ENCODE results near the gene WWC1. TPM values are rescaled to one million over a fixed set of nuclear protein-coding genes. Genes with fewer than 3 reads are reported as not detected.

The WWC1 gene
- total and polyA plus RNA-seq, 4 donors, result 12.9 to 47.1 (median 29.4) TPM

GRCh38 chr5:168354397-168354796 lies 63.0 kb downstream of the WWC1 start:
- peaks cover 16% of the 10 kb centered on the region for H3K4me1 ChIP-seq (ENCODE audit: control insufficient read depth, insufficient read depth, low read length)
- DNase-seq (ENCODE audit: low read depth in 4 of 6, low spot score in 6 of 6), result no peak
- no peak overlapping the region for H3K4me3 ChIP-seq (ENCODE audit: low read depth, low read length)
- WGBS (ENCODE audit: insufficient coverage), result 93% methylated on average over 2 of the region's 2 CpGs
- no peaks in the 10 kb centered on the region for H3K9me3 ChIP-seq (ENCODE audit: control insufficient read depth, insufficient read depth, low read length)
- H3K36me3 ChIP-seq (ENCODE audit: control insufficient read depth, insufficient read depth, low read length), result no peaks in the 10 kb centered on the region
- no peaks in the 10 kb centered on the region for H3K27me3 ChIP-seq (ENCODE audit: control insufficient read depth, insufficient read depth, low read length)
- no peak overlapping the region for H3K27ac ChIP-seq (ENCODE audit: low read depth, low read length)

GRCh38 chr5:168356171-168356570 lies 64.7 kb downstream of the WWC1 start:
- DNase-seq (ENCODE audit: low read depth in 4 of 6, low spot score in 6 of 6), result no peak
- no peaks in the 10 kb centered on the region for H3K36me3 ChIP-seq (ENCODE audit: control insufficient read depth, insufficient read depth, low read length)
- H3K27me3 ChIP-seq (ENCODE audit: control insufficient read depth, insufficient read depth, low read length), result no peaks in the 10 kb centered on the region
- H3K9me3 ChIP-seq (ENCODE audit: control insufficient read depth, insufficient read depth, low read length), result no peaks in the 10 kb centered on the region
- H3K4me3 ChIP-seq (ENCODE audit: low read depth, low read length), result no peak overlapping the region
- peaks cover 16% of the 10 kb centered on the region for H3K4me1 ChIP-seq (ENCODE audit: control insufficient read depth, insufficient read depth, low read length)
- 97% methylated on average over 10 of the region's 13 CpGs for WGBS (ENCODE audit: insufficient coverage)
- no peak overlapping the region for H3K27ac ChIP-seq (ENCODE audit: low read depth, low read length)

GRCh38 chr5:168356592-168356991 lies 65.1 kb downstream of the WWC1 start:
- peaks cover 16% of the 10 kb centered on the region for H3K4me1 ChIP-seq (ENCODE audit: control insufficient read depth, insufficient read depth, low read length)
- no peak overlapping the region for H3K4me3 ChIP-seq (ENCODE audit: low read depth, low read length)
- no peaks in the 10 kb centered on the region for H3K27me3 ChIP-seq (ENCODE audit: control insufficient read depth, insufficient read depth, low read length)
- no peaks in the 10 kb centered on the region for H3K9me3 ChIP-seq (ENCODE audit: control insufficient read depth, insufficient read depth, low read length)
- no peak overlapping the region for H3K27ac ChIP-seq (ENCODE audit: low read depth, low read length)
- WGBS (ENCODE audit: insufficient coverage), result 67% methylated on average over 4 of the region's 4 CpGs
- DNase-seq (ENCODE audit: low read depth in 4 of 6, low spot score in 6 of 6), result no peak
- no peaks in the 10 kb centered on the region for H3K36me3 ChIP-seq (ENCODE audit: control insufficient read depth, insufficient read depth, low read length)

- H3K27me3 ChIP-seq (ENCODE audit: control insufficient read depth, insufficient read depth, low read length), result no peaks in the 10 kb centered on the region
- WGBS (ENCODE audit: insufficient coverage), result 66% methylated on average over 3 of the region's 3 CpGs
- DNase-seq (ENCODE audit: low read depth in 4 of 6, low spot score in 6 of 6), result no peak
- H3K4me3 ChIP-seq (ENCODE audit: low read depth, low read length), result no peak overlapping the region
- no peak overlapping the region for H3K27ac ChIP-seq (ENCODE audit: low read depth, low read length)
- H3K9me3 ChIP-seq (ENCODE audit: control insufficient read depth, insufficient read depth, low read length), result no peaks in the 10 kb centered on the region
- peaks cover 16% of the 10 kb centered on the region for H3K4me1 ChIP-seq (ENCODE audit: control insufficient read depth, insufficient read depth, low read length)
- no peaks in the 10 kb centered on the region for H3K36me3 ChIP-seq (ENCODE audit: control insufficient read depth, insufficient read depth, low read length)
These were observed 66.4 kb downstream of the WWC1 start for GRCh38 chr5:168357876-168358275.

- H3K27ac ChIP-seq (ENCODE audit: low read depth, low read length), result no peak overlapping the region
- 83% methylated on average over 2 of the region's 2 CpGs for WGBS (ENCODE audit: insufficient coverage)
- no peak overlapping the region for H3K4me3 ChIP-seq (ENCODE audit: low read depth, low read length)
- H3K27me3 ChIP-seq (ENCODE audit: control insufficient read depth, insufficient read depth, low read length), result no peaks in the 10 kb centered on the region
- no peaks in the 10 kb centered on the region for H3K9me3 ChIP-seq (ENCODE audit: control insufficient read depth, insufficient read depth, low read length)
- peaks cover 18% of the 10 kb centered on the region for H3K4me1 ChIP-seq (ENCODE audit: control insufficient read depth, insufficient read depth, low read length)
- no peaks in the 10 kb centered on the region for H3K36me3 ChIP-seq (ENCODE audit: control insufficient read depth, insufficient read depth, low read length)
- DNase-seq (ENCODE audit: low read depth in 4 of 6, low spot score in 6 of 6), result no peak
These were observed 68.5 kb downstream of the WWC1 start for GRCh38 chr5:168359820-168360460.

- Histone ChIP-seq H3K4me3 (ENCODE audit: low read depth, low read length) (no peak overlapping the region), H3K27me3 (ENCODE audit: control insufficient read depth, insufficient read depth, low read length) (no peaks in the 10 kb centered on the region), H3K27ac (ENCODE audit: low read depth, low read length) (no peak overlapping the region), H3K36me3 (ENCODE audit: control insufficient read depth, insufficient read depth, low read length) (no peaks in the 10 kb centered on the region), H3K4me1 (ENCODE audit: control insufficient read depth, insufficient read depth, low read length) (peaks cover 26% of the 10 kb centered on the region), H3K9me3 (ENCODE audit: control insufficient read depth, insufficient read depth, low read length) (no peaks in the 10 kb centered on the region)
- 94% methylated on average over 3 of the region's 3 CpGs for WGBS (ENCODE audit: insufficient coverage)
- DNase-seq (ENCODE audit: low read depth in 4 of 6, low spot score in 6 of 6), result no peak
These were observed 69.3 kb downstream of the WWC1 start for GRCh38 chr5:168360521-168361285.

GRCh38 chr5:168362097-168362885 lies 70.8 kb downstream of the WWC1 start:
- DNase-seq (ENCODE audit: low read depth in 4 of 6, low spot score in 6 of 6), result no peak
- H3K36me3 ChIP-seq (ENCODE audit: control insufficient read depth, insufficient read depth, low read length), result no peaks in the 10 kb centered on the region
- no peaks in the 10 kb centered on the region for H3K27me3 ChIP-seq (ENCODE audit: control insufficient read depth, insufficient read depth, low read length)
- H3K4me1 ChIP-seq (ENCODE audit: control insufficient read depth, insufficient read depth, low read length), result peaks cover 28% of the 10 kb centered on the region
- H3K9me3 ChIP-seq (ENCODE audit: control insufficient read depth, insufficient read depth, low read length), result no peaks in the 10 kb centered on the region
- H3K27ac ChIP-seq (ENCODE audit: low read depth, low read length), result no peak overlapping the region
- H3K4me3 ChIP-seq (ENCODE audit: low read depth, low read length), result no peak overlapping the region
- no CpG with 5 or more reads among the region's 3 CpGs for WGBS (ENCODE audit: insufficient coverage)

GRCh38 chr5:168364151-168364661 lies 72.8 kb downstream of the WWC1 start:
- Histone ChIP-seq H3K4me3 (ENCODE audit: low read depth, low read length) (no peak overlapping the region), H3K4me1 (ENCODE audit: control insufficient read depth, insufficient read depth, low read length) (peaks cover 21% of the 10 kb centered on the region), H3K36me3 (ENCODE audit: control insufficient read depth, insufficient read depth, low read length) (no peaks in the 10 kb centered on the region), H3K9me3 (ENCODE audit: control insufficient read depth, insufficient read depth, low read length) (no peaks in the 10 kb centered on the region), H3K27ac (ENCODE audit: low read depth, low read length) (no peak overlapping the region), H3K27me3 (ENCODE audit: control insufficient read depth, insufficient read depth, low read length) (no peaks in the 10 kb centered on the region)
- DNase-seq (ENCODE audit: low read depth in 4 of 6, low spot score in 6 of 6), result no peak
- WGBS (ENCODE audit: insufficient coverage), result 93% methylated on average over 7 of the region's 11 CpGs

GRCh38 chr5:168364750-168365550 lies 73.5 kb downstream of the WWC1 start:
- peak in 2 of 6 donors; percentile 69 to 71 for DNase-seq (ENCODE audit: low read depth in 4 of 6, low spot score in 6 of 6)
- H3K4me3 ChIP-seq (ENCODE audit: low read depth, low read length), result no peak overlapping the region
- H3K36me3 ChIP-seq (ENCODE audit: control insufficient read depth, insufficient read depth, low read length), result no peaks in the 10 kb centered on the region
- H3K4me1 ChIP-seq (ENCODE audit: control insufficient read depth, insufficient read depth, low read length), result peaks cover 21% of the 10 kb centered on the region
- H3K27ac ChIP-seq (ENCODE audit: low read depth, low read length), result peak overlapping the region; percentile 29
- H3K9me3 ChIP-seq (ENCODE audit: control insufficient read depth, insufficient read depth, low read length), result no peaks in the 10 kb centered on the region
- no peaks in the 10 kb centered on the region for H3K27me3 ChIP-seq (ENCODE audit: control insufficient read depth, insufficient read depth, low read length)
- 59% methylated on average over 9 of the region's 12 CpGs for WGBS (ENCODE audit: insufficient coverage)

Data from spinal cord (tissue), 10 donors.